Liver (tissue), 9 donors: Measurements from ENCODE around the gene MYO5A. TPM values are rescaled to one million over a fixed set of nuclear protein-coding genes. Genes with fewer than 3 reads are reported as not detected.

Experiments
- DNase-seq: peaks from one replicate; pipeline ENCODE4 v3.0.0-alpha.2; 2017; ENCODE audit warnings: low spot score
- H3K27ac ChIP-seq, 2 donors: one replicate each; pipeline ENCODE4 v1.7.0; 2013; ENCODE audit warnings: inconsistent platforms in 2 of 2, low read length in 2 of 2, control low read depth in 1 of 2, low read depth in 1 of 2, mild to moderate bottlenecking in 1 of 2
- H3K27me3 ChIP-seq, 4 donors: one replicate each; pipeline versions ENCODE4 v1.6.1 to v1.7.0; 2013; ENCODE audit warnings: low read length in 3 of 4, inconsistent platforms in 1 of 4, mild to moderate bottlenecking in 1 of 4, moderate library complexity in 1 of 4; ENCODE audit not compliant: control insufficient read depth in 4 of 4, insufficient read depth in 4 of 4
- H3K36me3 ChIP-seq, 4 donors: one replicate each; pipeline versions ENCODE4 v1.6.1 to v1.7.0; 2013; ENCODE audit warnings: low read length in 3 of 4, mild to moderate bottlenecking in 3 of 4, low read depth in 1 of 4, moderate library complexity in 1 of 4; ENCODE audit not compliant: control insufficient read depth in 4 of 4, insufficient read depth in 3 of 4
- H3K4me1 ChIP-seq, 4 donors: one replicate each; pipeline versions ENCODE4 v1.6.1 to v1.7.0; 2013; ENCODE audit warnings: low read length in 3 of 4, mild to moderate bottlenecking in 3 of 4, moderate library complexity in 1 of 4; ENCODE audit not compliant: control insufficient read depth in 4 of 4, insufficient read depth in 4 of 4
- H3K4me3 ChIP-seq, 3 donors: one replicate each; pipeline versions ENCODE4 v1.6.1 to v1.7.0; 2013; ENCODE audit warnings: low read length in 3 of 3, control low read depth in 1 of 3, low read depth in 1 of 3, mild to moderate bottlenecking in 1 of 3
- H3K9ac ChIP-seq, 2 donors: one replicate each; pipeline ENCODE4 v1.7.0; 2013; ENCODE audit warnings: low read length in 2 of 2, mild to moderate bottlenecking in 2 of 2, moderate library complexity in 2 of 2, control low read depth in 1 of 2, low read depth in 1 of 2
- H3K9me3 ChIP-seq, 4 donors: one replicate each; pipeline versions ENCODE4 v1.6.1 to v1.7.0; 2013; ENCODE audit warnings: low read length in 3 of 4; ENCODE audit not compliant: control insufficient read depth in 4 of 4
- EGR1 ChIP-seq, 2 donors: IDR thresholded peaks; 2 replicates each; pipeline ENCODE4 v1.6.1; 2016 to 2018; ENCODE audit warnings: antibody characterized with exemption in 2 of 2, low read depth in 2 of 2
- FOXA1 ChIP-seq: IDR thresholded peaks from 2 replicates; pipeline ENCODE4 v1.6.1; 2016; ENCODE audit warnings: antibody characterized with exemption
- FOXA2 ChIP-seq: IDR thresholded peaks from 2 replicates; pipeline ENCODE4 v1.6.1; 2016; ENCODE audit warnings: antibody characterized with exemption
- GABPA ChIP-seq, 2 donors: IDR thresholded peaks in 1 of 2; conservative IDR thresholded peaks in 1 of 2; 2 replicates each; pipeline ENCODE4 v1.6.1; 2016; ENCODE audit warnings: antibody characterized with exemption in 2 of 2, mild to moderate bottlenecking in 1 of 2, moderate library complexity in 1 of 2
- HNF4A ChIP-seq, 2 donors: conservative IDR thresholded peaks; 2 replicates each; pipeline ENCODE4 v1.6.1; 2016; ENCODE audit warnings: antibody characterized with exemption in 2 of 2, mild to moderate bottlenecking in 2 of 2
- HNF4G ChIP-seq: IDR thresholded peaks from 2 replicates; pipeline ENCODE4 v1.6.1; 2016; ENCODE audit warnings: antibody characterized with exemption
- JUND ChIP-seq, 2 donors: IDR thresholded peaks; 2 replicates each; pipeline ENCODE4 v1.6.1; 2016; ENCODE audit warnings: antibody characterized with exemption in 2 of 2
- NR2F2 ChIP-seq: IDR thresholded peaks from 2 replicates; pipeline ENCODE4 v1.6.1; 2016; ENCODE audit warnings: antibody characterized with exemption
- RAD21 ChIP-seq, 2 donors: IDR thresholded peaks; 2 replicates each; pipeline ENCODE4 v1.6.1; 2016; ENCODE audit warnings: antibody characterized with exemption in 2 of 2, mild to moderate bottlenecking in 2 of 2
- RXRA ChIP-seq, 2 donors: IDR thresholded peaks; 2 replicates each; pipeline ENCODE4 v1.6.1; 2017 to 2018; ENCODE audit warnings: antibody characterized with exemption in 2 of 2, mild to moderate bottlenecking in 1 of 2
- SP1 ChIP-seq: IDR thresholded peaks from 2 replicates; pipeline ENCODE4 v1.6.1; 2018; ENCODE audit warnings: antibody characterized with exemption, mild to moderate bottlenecking
- TAF1 ChIP-seq: conservative IDR thresholded peaks from 2 replicates; pipeline ENCODE4 v1.6.1; 2016; ENCODE audit warnings: antibody characterized with exemption, mild to moderate bottlenecking
- YY1 ChIP-seq: IDR thresholded peaks from 2 replicates; pipeline ENCODE4 v1.6.1; 2016; ENCODE audit warnings: antibody characterized with exemption, mild to moderate bottlenecking
- WGBS: extraction: QIAGEN DNeasy Blood & Tissue Kit; methylation state at CpG from one replicate; pipeline ENCODE4 v1.1.7; 2013; 5-methylcytosine and 5-hydroxymethylcytosine counted together
- polyA plus RNA-seq, 2 donors: library from polyadenylated mRNA; stranded (reverse) in 1 of 2; unstranded in 1 of 2; fragments of 200-250 nt in 1 of 2; fragments of >200 nt in 1 of 2; fragmentation: Nextera tagmentation in 1 of 2; extraction: Ambion mirVana in 1 of 2; gene quantifications; one replicate each; pipeline versions ENCODE4 v1.2.1 to v1.2.3, GENCODE V29; 2013 to 2015
- total RNA-seq, 2 donors: library from RNA; depleted of rRNA; stranded (reverse); fragments of >200 nt; gene quantifications; one replicate each; pipeline ENCODE4 v1.2.3, GENCODE V29; 2014
- TF ChIP-seq, protein P1 (sequence below): IDR thresholded peaks from 2 replicates; pipeline ENCODE4 v1.6.1; 2016; ENCODE audit warnings: antibody characterized with exemption
- TF ChIP-seq, protein P2 (sequence below): fragments of 150-350 bp; IDR thresholded peaks from 2 replicates; pipeline ENCODE4 v1.5.1; 2017; ENCODE audit warnings: improper control_type of control experiment, low read depth, low read length; ENCODE audit not compliant: missing input control
- TF ChIP-seq, protein P3 (sequence below): IDR thresholded peaks from 2 replicates; pipeline ENCODE4 v1.6.1; 2016; ENCODE audit warnings: antibody characterized with exemption
- TF ChIP-seq, protein P4 (sequence below): IDR thresholded peaks from 2 replicates; pipeline ENCODE4 v1.6.1; 2016; ENCODE audit warnings: antibody characterized with exemption
- TF ChIP-seq, protein P5 (sequence below): IDR thresholded peaks from 2 replicates; pipeline ENCODE4 v1.6.1; 2016; ENCODE audit warnings: antibody characterized with exemption, mild to moderate bottlenecking
- donor health status: healthy.
- donor health status: healthy.
- donor health status: healthy.
- donor health status: healthy.
- donor health status: healthy.

MYO5A gene
- total and polyA plus RNA-seq, 4 donors = 1.0 to 7.1 (median 3.0) TPM

DNA sequence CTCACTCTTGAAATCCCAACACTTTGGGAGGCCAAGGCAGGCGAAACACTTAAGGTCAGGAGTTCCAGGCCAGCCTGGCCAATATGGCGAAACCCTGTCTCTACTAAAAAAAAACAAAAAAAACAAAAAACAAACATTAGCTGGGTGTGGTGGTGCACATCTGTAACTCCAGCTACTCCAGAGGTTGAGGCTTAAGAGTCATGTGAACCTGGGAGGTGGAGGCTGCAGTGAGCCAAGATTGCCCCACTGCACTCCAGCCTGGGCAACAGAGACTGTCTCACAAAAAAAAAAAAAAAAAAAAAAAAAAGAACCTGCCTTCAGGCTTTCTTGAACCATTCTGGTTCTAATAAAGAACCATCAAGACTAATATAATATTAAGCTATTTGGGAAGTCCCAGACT is 23.6 kb upstream of the MYO5A start:
- TF ChIP-seq, protein P1, sequence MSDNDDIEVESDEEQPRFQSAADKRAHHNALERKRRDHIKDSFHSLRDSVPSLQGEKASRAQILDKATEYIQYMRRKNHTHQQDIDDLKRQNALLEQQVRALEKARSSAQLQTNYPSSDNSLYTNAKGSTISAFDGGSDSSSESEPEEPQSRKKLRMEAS = no peak
- TF ChIP-seq, protein P2, sequence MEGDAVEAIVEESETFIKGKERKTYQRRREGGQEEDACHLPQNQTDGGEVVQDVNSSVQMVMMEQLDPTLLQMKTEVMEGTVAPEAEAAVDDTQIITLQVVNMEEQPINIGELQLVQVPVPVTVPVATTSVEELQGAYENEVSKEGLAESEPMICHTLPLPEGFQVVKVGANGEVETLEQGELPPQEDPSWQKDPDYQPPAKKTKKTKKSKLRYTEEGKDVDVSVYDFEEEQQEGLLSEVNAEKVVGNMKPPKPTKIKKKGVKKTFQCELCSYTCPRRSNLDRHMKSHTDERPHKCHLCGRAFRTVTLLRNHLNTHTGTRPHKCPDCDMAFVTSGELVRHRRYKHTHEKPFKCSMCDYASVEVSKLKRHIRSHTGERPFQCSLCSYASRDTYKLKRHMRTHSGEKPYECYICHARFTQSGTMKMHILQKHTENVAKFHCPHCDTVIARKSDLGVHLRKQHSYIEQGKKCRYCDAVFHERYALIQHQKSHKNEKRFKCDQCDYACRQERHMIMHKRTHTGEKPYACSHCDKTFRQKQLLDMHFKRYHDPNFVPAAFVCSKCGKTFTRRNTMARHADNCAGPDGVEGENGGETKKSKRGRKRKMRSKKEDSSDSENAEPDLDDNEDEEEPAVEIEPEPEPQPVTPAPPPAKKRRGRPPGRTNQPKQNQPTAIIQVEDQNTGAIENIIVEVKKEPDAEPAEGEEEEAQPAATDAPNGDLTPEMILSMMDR = no peak
- no peak for TF ChIP-seq NR2F2
- no peak for TF ChIP-seq HNF4A (conservative IDR thresholded peaks at IDR 0.05)
- TF ChIP-seq SP1 = no peak
- TF ChIP-seq RAD21 (IDR thresholded peaks at IDR 0.05) = no peak
- no peak for TF ChIP-seq EGR1 (IDR thresholded peaks at IDR 0.05; ENCODE audit: low read depth in 2 of 2)
- TF ChIP-seq TAF1 = no peak
- no peak for TF ChIP-seq JUND (IDR thresholded peaks at IDR 0.05)
- TF ChIP-seq FOXA1 = no peak
- no peak for TF ChIP-seq RXRA (IDR thresholded peaks at IDR 0.05)
- no peak for TF ChIP-seq GABPA (IDR thresholded peaks at IDR 0.05 in 1 of 2, conservative IDR thresholded peaks at IDR 0.05 in 1 of 2)
- Histone ChIP-seq H3K4me1 (peaks cover 2 to 6% (median 4%) of the 10 kb centered on the region in 4 donors), H3K4me3 (no peak overlapping the region), H3K27ac (no peak overlapping the region), H3K36me3 (peaks cover 6 to 43% (median 11%) of the 10 kb centered on the region in 4 donors), H3K9ac (no peak overlapping the region), H3K27me3 (no peaks in the 10 kb centered on the region), H3K9me3 (no peaks in the 10 kb centered on the region)
- DNase-seq = no peak
- 95% methylated on average over 2 of the region's 2 CpGs for WGBS

DNA sequence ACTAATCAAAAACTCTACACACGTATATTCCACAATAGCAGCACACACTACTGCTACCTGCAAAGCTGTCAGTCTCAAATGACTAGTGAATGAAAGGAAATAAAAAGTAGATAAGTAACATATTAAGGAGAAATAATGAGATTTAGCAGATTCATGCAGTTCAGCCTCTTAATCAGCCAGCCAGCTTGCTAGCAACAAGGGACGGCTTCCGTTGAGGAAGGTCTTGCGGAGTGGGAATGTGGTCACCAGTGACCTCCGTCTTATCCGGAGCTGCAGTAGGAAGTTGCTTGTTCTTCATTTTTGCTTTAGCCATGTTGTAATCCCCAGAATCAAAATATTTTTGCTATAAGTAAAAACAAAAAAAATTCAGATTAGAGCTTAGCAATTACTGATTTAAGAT is 23.1 kb upstream of the MYO5A start:
- H3K27ac ChIP-seq = no peak overlapping the region
- H3K9ac ChIP-seq = no peak overlapping the region
- WGBS = 86% methylated on average over 6 of the region's 6 CpGs
- TF ChIP-seq TAF1 (no peak), HNF4A (conservative IDR thresholded peaks at IDR 0.05) (no peak), FOXA2 (no peak), HNF4G (no peak), YY1 (no peak), RAD21 (IDR thresholded peaks at IDR 0.05) (no peak), SP1 (no peak)
- TF ChIP-seq, protein P3, sequence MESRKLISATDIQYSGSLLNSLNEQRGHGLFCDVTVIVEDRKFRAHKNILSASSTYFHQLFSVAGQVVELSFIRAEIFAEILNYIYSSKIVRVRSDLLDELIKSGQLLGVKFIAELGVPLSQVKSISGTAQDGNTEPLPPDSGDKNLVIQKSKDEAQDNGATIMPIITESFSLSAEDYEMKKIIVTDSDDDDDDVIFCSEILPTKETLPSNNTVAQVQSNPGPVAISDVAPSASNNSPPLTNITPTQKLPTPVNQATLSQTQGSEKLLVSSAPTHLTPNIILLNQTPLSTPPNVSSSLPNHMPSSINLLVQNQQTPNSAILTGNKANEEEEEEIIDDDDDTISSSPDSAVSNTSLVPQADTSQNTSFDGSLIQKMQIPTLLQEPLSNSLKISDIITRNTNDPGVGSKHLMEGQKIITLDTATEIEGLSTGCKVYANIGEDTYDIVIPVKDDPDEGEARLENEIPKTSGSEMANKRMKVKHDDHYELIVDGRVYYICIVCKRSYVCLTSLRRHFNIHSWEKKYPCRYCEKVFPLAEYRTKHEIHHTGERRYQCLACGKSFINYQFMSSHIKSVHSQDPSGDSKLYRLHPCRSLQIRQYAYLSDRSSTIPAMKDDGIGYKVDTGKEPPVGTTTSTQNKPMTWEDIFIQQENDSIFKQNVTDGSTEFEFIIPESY = no peak
- TF ChIP-seq, protein P1 = no peak
- TF ChIP-seq, protein P4, sequence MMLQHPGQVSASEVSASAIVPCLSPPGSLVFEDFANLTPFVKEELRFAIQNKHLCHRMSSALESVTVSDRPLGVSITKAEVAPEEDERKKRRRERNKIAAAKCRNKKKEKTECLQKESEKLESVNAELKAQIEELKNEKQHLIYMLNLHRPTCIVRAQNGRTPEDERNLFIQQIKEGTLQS = no peak
- TF ChIP-seq, protein P5, sequence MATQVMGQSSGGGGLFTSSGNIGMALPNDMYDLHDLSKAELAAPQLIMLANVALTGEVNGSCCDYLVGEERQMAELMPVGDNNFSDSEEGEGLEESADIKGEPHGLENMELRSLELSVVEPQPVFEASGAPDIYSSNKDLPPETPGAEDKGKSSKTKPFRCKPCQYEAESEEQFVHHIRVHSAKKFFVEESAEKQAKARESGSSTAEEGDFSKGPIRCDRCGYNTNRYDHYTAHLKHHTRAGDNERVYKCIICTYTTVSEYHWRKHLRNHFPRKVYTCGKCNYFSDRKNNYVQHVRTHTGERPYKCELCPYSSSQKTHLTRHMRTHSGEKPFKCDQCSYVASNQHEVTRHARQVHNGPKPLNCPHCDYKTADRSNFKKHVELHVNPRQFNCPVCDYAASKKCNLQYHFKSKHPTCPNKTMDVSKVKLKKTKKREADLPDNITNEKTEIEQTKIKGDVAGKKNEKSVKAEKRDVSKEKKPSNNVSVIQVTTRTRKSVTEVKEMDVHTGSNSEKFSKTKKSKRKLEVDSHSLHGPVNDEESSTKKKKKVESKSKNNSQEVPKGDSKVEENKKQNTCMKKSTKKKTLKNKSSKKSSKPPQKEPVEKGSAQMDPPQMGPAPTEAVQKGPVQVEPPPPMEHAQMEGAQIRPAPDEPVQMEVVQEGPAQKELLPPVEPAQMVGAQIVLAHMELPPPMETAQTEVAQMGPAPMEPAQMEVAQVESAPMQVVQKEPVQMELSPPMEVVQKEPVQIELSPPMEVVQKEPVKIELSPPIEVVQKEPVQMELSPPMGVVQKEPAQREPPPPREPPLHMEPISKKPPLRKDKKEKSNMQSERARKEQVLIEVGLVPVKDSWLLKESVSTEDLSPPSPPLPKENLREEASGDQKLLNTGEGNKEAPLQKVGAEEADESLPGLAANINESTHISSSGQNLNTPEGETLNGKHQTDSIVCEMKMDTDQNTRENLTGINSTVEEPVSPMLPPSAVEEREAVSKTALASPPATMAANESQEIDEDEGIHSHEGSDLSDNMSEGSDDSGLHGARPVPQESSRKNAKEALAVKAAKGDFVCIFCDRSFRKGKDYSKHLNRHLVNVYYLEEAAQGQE = no peak
- H3K4me3 ChIP-seq = no peak overlapping the region
- no peak for DNase-seq
- H3K27me3 ChIP-seq = no peaks in the 10 kb centered on the region
- peaks cover 6 to 45% (median 12%) of the 10 kb centered on the region in 4 donors for H3K36me3 ChIP-seq
- no peaks in the 10 kb centered on the region for H3K9me3 ChIP-seq
- H3K4me1 ChIP-seq = peaks cover 2 to 6% (median 4%) of the 10 kb centered on the region in 4 donors
